ENCODE data around the gene IL17C. TPM values are rescaled to one million over a fixed set of nuclear protein-coding genes. Genes with fewer than 3 reads are reported as not detected.
A peak's percentile ranks its signal among the peaks of the same experiment; 100 is the strongest.

Gene IL17C
- total and polyA plus RNA-seq, 9 of the 15 experiments (the other 6 are each of a cell fraction or from before 2014, with no cell fraction given) = not detected

DNA sequence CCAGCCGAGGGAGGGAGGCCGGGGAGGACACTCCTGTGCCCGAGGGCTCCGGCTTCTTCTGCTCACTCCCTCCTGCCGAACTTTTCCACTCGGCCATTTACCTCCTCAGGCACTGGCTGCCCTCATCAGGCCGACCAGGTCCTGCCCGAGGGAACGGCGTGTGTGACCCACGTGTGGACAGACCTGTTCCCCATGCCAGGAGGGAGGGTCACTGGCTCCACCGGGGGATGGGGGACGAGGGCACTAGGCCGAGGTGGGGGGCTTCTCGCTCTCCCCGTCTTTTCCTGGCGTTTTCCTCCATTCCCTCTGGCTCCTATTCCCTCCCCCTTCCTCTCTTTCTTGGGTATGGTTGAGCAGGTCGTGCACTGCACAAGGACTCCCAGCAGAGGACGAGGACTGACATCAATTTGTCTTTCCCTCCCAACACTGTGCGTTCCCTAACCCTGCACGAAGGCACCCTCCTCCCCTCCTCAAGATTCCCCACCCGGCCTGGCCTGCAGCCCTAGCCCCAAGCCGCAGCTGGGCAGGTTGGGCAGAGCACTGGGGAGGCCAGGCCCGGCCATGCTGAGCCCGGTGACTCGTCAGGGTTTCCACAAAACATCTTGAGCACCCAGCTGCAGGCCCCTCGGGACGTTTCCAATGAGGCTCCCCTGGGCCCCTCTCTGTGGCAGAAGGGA, 3.2 kb upstream of the IL17C start (continued):
- TF ChIP-seq, protein P1, sequence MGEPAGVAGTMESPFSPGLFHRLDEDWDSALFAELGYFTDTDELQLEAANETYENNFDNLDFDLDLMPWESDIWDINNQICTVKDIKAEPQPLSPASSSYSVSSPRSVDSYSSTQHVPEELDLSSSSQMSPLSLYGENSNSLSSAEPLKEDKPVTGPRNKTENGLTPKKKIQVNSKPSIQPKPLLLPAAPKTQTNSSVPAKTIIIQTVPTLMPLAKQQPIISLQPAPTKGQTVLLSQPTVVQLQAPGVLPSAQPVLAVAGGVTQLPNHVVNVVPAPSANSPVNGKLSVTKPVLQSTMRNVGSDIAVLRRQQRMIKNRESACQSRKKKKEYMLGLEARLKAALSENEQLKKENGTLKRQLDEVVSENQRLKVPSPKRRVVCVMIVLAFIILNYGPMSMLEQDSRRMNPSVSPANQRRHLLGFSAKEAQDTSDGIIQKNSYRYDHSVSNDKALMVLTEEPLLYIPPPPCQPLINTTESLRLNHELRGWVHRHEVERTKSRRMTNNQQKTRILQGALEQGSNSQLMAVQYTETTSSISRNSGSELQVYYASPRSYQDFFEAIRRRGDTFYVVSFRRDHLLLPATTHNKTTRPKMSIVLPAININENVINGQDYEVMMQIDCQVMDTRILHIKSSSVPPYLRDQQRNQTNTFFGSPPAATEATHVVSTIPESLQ (CRISPR knock-in tag; IDR thresholded peaks at IDR 0.05) = peak; percentile 68; the same call in 1 of the 2 replicates
- TF ChIP-seq BRD9 (IDR thresholded peaks at IDR 0.05; ENCODE audit: low read depth, partially characterized antibody) (no peak), MED1 (CRISPR knock-in tag; IDR thresholded peaks at IDR 0.05; ENCODE audit: borderline replicate concordance) (no peak), CAMTA2 (CRISPR knock-in tag; conservative IDR thresholded peaks at IDR 0.05) (no peak), SMARCA4 (IDR thresholded peaks at IDR 0.05) (no peak), HNRNPH1 (optimal IDR thresholded peaks at IDR 0.05; ENCODE audit: low read depth, low read length) (no peak), ATF1 (CRISPR knock-in tag; IDR thresholded peaks at IDR 0.05) (no peak), ATF1 (tag; IDR thresholded peaks at IDR 0.05) (no peak), MYBL2 (IDR thresholded peaks at IDR 0.05; ENCODE audit: low read depth) (no peak), MYBL2 (CRISPR knock-in tag; IDR thresholded peaks at IDR 0.05; ENCODE audit: borderline replicate concordance) (no peak), KDM5B (IDR thresholded peaks at IDR 0.05; ENCODE audit: insufficient replicate concordance, low read depth, low read length) (peak; percentile 26), STAT5A (IDR thresholded peaks at IDR 0.05; ENCODE audit: borderline replicate concordance, low read length) (no peak), CXXC5 (CRISPR knock-in tag; IDR thresholded peaks at IDR 0.05) (no peak)
- TF ChIP-seq, protein P2, sequence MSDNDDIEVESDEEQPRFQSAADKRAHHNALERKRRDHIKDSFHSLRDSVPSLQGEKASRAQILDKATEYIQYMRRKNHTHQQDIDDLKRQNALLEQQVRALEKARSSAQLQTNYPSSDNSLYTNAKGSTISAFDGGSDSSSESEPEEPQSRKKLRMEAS (CRISPR knock-in tag; IDR thresholded peaks at IDR 0.05) = peak; percentile 60; the same call in 1 of the 2 replicates

Data from K562 (cell line).